Type B pancreatic cell (in vitro differentiated cells): Measurements from ENCODE around the gene BRD3OS. TPM values are rescaled to one million over a fixed set of nuclear protein-coding genes. Genes with fewer than 3 reads are reported as not detected.

Experiments used
- DNase-seq: peaks from one replicate; pipeline ENCODE4 v3.0.0; 2021; ENCODE audit warnings: mixed read lengths; ENCODE audit not compliant: unreplicated experiment; ENCODE audit errors: extremely low spot score
- H3K27ac Mint-ChIP-seq: 2 replicates; pipeline ENCODE4 v1.8.0; 2021; ENCODE audit warnings: mild to moderate bottlenecking, mixed read lengths
- H3K27me3 Mint-ChIP-seq: 2 replicates; pipeline ENCODE4 v1.8.0; 2021; ENCODE audit warnings: mixed read lengths
- H3K36me3 Mint-ChIP-seq: 2 replicates; pipeline ENCODE4 v1.8.0; 2021; ENCODE audit warnings: mixed read lengths
- H3K4me1 Mint-ChIP-seq: one replicate; pipeline ENCODE4 v1.8.0; 2021; ENCODE audit warnings: mixed read lengths; ENCODE audit not compliant: unreplicated experiment
- H3K4me3 Mint-ChIP-seq: 2 replicates; pipeline ENCODE4 v1.8.0; 2021; ENCODE audit warnings: mild to moderate bottlenecking, mixed read lengths
- H3K9me3 Mint-ChIP-seq: 2 replicates; pipeline ENCODE4 v1.8.0; 2021; ENCODE audit warnings: mixed read lengths
- total RNA-seq: library from RNA; stranded (reverse); gene quantifications from 2 replicates; pipeline ENCODE4 v1.2.1, GENCODE V29; 2021; ENCODE audit warnings: low replicate concordance
- TF ChIP-seq, protein P1 (sequence below): fragments of 200-600 bp; sonication (generic); conservative IDR thresholded peaks from 2 replicates; pipeline ENCODE4 v1.5.0; 2021; ENCODE audit warnings: antibody characterized with exemption, mild to moderate bottlenecking

Gene BRD3OS
- total RNA-seq, 1 donor from 2014 or later = 24.0 TPM

DNA sequence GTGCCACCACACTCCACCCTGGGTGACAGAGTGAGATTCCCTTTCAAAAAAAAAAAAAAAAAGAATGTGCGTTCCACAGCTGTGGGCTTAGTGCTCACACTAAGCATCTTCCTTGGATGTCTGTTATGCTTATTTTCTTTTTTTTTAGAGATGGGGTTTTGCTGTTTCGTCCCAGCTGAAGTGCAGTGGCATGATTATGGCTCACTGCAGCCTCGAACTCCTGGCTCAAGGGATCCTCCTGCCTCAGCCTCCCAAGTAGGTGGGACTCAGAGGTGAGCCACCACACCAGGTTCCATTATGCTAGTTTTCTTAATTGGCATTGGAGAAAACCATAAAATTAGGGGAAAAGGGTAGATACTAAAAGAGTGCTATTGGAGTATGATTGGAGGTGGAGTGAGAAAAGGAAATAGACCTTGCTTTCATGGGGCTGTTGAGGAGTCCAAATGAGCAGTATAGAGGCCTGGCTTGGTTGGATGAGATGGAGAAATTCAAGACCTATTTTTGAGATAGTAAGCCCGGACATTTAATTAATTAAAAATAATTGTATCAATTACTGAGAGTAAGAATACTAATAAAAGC is 978 bp upstream of the BRD3OS start:
- Mint-ChIP-seq H3K27ac (no peak overlapping the region), H3K4me3 (peak overlapping the region; percentile 66), H3K36me3 (no peaks in the 10 kb centered on the region), H3K9me3 (no peaks in the 10 kb centered on the region), H3K27me3 (no peaks in the 10 kb centered on the region), H3K4me1 (no peaks in the 10 kb centered on the region)
- no peak for DNase-seq
- TF ChIP-seq, protein P1, sequence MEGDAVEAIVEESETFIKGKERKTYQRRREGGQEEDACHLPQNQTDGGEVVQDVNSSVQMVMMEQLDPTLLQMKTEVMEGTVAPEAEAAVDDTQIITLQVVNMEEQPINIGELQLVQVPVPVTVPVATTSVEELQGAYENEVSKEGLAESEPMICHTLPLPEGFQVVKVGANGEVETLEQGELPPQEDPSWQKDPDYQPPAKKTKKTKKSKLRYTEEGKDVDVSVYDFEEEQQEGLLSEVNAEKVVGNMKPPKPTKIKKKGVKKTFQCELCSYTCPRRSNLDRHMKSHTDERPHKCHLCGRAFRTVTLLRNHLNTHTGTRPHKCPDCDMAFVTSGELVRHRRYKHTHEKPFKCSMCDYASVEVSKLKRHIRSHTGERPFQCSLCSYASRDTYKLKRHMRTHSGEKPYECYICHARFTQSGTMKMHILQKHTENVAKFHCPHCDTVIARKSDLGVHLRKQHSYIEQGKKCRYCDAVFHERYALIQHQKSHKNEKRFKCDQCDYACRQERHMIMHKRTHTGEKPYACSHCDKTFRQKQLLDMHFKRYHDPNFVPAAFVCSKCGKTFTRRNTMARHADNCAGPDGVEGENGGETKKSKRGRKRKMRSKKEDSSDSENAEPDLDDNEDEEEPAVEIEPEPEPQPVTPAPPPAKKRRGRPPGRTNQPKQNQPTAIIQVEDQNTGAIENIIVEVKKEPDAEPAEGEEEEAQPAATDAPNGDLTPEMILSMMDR = no peak

DNA sequence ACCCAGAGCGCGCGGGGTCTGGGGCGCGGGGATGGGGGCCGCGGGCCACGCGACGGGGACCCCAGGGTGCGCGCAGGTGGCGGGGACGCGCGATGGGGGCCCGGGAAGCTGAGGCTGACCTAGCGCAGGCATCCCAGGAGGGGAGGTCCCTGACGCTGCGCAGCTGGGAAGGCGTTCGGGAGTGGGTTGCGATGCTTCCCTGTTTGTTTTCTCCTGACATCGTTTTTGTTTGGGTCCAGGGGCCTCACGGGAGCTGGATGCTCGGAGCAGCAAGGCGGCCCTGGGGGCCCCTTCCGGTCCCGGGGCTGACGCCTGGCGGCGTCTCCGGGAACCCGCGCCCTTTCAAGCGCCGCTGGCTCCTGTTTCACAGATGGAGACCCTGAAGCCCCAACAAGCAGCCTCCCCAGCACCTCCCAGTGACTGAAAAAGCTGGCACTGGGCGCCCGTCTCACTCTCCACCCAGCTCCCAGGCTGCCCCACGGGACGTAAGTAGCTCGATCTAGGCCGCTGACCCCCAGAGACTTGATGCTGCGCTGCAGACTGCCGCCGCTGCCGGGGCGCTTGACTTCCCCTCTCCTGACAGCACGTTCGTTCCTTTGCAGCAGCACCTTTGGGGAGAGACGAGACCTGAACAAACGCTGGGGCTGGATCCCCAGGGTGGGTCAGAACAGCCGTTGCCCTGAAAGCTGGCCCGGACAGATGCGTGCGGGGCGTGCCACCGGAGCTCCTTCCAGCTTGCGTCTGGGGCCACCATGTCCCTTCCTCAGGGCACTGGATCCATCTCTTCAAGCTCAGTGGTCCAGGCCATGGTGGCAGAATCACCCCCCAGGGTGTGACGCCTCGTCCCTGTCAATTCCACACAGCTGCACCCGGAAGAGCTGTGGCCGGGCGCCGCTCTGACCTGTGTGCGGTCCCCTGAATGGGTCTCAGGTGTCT is 593 bp downstream of the BRD3OS start:
- Mint-ChIP-seq H3K9me3 (no peaks in the 10 kb centered on the region), H3K4me3 (peak overlapping the region; percentile 82), H3K27me3 (no peaks in the 10 kb centered on the region), H3K36me3 (no peaks in the 10 kb centered on the region), H3K27ac (no peak overlapping the region), H3K4me1 (no peaks in the 10 kb centered on the region)
- TF ChIP-seq, protein P1 = peak; percentile 61
- DNase-seq = no peak

DNA sequence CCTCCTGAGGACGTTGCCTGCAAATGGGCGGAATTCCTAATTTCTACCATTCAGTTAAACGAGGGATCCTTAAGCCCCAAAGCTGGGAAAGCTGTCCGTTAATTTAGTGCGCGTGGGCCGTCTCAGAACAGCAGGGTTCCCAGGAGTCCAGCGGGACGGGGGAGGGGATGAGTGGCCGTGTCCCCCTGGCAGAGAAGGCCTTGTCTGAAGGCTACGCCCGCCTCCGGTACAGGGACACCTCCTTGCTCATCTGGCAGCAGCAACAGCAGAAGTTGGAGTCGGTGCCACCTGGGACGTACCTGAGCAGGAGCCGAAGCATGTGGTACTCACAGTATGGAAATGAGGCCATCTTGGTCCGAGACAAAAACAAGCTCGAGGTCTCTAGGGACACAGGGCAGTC is 1.3 kb downstream of the BRD3OS start:
- H3K36me3 Mint-ChIP-seq = no peaks in the 10 kb centered on the region
- no peak overlapping the region for H3K27ac Mint-ChIP-seq
- peak overlapping the region; percentile 82 for H3K4me3 Mint-ChIP-seq
- H3K27me3 Mint-ChIP-seq = no peaks in the 10 kb centered on the region
- TF ChIP-seq, protein P1 = no peak
- no peak for DNase-seq
- no peaks in the 10 kb centered on the region for H3K4me1 Mint-ChIP-seq
- H3K9me3 Mint-ChIP-seq = no peaks in the 10 kb centered on the region

DNA sequence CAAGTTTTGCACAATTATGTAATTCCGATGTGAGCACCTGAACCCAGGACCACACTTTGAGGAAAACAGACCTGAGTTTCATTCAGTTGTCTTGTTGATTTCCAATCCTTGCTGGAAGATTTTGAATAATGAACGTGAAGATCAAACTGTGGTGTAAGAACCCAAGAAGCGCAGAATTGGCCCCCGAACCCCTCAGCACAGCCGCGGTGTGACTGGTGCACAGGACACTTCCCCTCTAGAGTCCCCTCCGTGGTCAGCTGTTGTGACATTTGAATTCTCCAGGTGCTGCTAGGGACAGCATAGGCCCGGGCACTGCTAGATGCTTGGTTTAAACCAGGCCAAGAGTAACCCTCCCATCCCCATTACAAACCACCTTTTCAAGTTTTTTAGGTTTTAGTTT is 1.7 kb downstream of the BRD3OS start:
- Mint-ChIP-seq H3K36me3 (no peaks in the 10 kb centered on the region), H3K9me3 (no peaks in the 10 kb centered on the region), H3K4me3 (peak overlapping the region; percentile 78), H3K4me1 (no peaks in the 10 kb centered on the region), H3K27me3 (no peaks in the 10 kb centered on the region), H3K27ac (no peak overlapping the region)
- TF ChIP-seq, protein P1 = no peak
- DNase-seq = no peak

DNA sequence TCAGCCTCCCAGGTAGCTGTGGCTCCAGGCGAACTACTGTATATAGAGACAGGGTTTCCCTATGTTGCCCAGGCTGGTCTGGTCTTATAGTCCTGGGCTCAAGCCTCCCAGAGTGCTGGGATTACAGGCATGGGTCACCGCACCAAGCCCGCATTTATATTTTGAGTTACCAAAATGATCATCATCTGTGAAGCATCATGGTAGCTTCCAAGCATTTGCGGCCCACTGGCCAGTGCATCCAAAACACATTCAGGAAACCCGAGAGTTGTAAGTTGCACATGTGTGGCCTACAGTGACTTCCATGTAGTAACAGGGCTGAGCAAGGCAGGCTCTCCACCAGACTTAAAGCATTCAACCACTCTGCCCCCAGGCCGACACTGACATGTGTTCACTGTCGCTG is 2.3 kb downstream of the BRD3OS start:
- H3K4me3 Mint-ChIP-seq = peak overlapping the region; percentile 78

More for the DNA sequence above, 2.3 kb downstream of the BRD3OS start:
- Mint-ChIP-seq H3K4me1 (no peaks in the 10 kb centered on the region), H3K27ac (no peak overlapping the region), H3K27me3 (no peaks in the 10 kb centered on the region), H3K9me3 (no peaks in the 10 kb centered on the region), H3K36me3 (no peaks in the 10 kb centered on the region)
- TF ChIP-seq, protein P1 = no peak
- no peak for DNase-seq
